DND-41 (cell line): Measurements from ENCODE around the gene CCL5.

ENCODE experiments used
- CTCF ChIP-seq: IDR thresholded peaks from 2 replicates; pipeline ENCODE4 v1.5.1; 2012; ENCODE audit warnings: borderline replicate concordance, low read length, moderate library complexity, mild to moderate bottlenecking; ENCODE audit not compliant: poor library complexity, severe bottlenecking; ENCODE audit errors: extremely low read depth
- EZH2 ChIP-seq: IDR thresholded peaks from 3 replicates; pipeline ENCODE4 v1.6.1; 2012; ENCODE audit warnings: borderline replicate concordance, low read depth, mild to moderate bottlenecking, moderate library complexity, low read length, inconsistent platforms; ENCODE audit not compliant: severe bottlenecking

- TF ChIP-seq CTCF: no peak
- TF ChIP-seq EZH2: no peak
Measured at GRCh38 chr17:35912339-35912912, 32.3 kb upstream of the CCL5 start.
